Measurements from ENCODE around the gene COX6A2.
"Not testable (repeated sequence)": the region's sequence is repeated elsewhere in the genome, so short reads cannot be mapped to it uniquely, and the experiment has no call there.

The COX6A2 gene

DNA sequence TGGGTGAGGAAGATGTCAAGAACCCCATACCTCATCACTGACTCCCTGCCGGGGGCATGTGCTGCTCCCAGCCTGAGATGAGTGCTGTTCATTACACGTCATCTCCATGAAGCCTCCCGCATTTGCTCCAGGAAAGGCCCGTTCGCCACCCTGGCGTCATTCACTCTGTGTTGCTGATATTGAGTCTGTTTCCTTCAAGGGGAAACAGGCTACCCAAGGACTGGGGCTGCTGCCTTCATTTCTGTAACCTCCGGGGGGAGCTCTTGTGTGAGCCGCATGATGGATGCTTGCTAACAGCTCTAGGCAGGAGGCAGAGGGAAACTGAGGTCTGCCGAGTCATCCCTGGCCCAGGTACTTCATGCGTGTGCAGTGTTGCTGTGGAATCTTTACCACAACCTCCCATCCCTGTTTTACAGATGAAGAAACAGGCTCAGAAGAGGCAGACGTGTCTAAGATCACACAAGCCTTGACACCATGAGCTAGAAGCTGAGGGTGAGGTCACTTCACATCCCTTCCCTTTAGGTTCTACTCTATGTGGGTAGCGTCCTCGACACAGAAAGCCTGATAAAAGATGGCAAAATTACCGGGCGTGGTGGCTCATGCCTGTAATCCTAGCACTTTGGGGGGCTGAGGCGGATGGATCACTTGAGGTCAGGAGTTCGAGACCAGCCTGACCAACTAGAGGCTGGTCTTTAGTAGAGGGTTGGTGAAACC is 27.6 kb upstream of the COX6A2 start:
- DNase-seq (ENCODE audit: low spot score) = peak; percentile 20

DNA sequence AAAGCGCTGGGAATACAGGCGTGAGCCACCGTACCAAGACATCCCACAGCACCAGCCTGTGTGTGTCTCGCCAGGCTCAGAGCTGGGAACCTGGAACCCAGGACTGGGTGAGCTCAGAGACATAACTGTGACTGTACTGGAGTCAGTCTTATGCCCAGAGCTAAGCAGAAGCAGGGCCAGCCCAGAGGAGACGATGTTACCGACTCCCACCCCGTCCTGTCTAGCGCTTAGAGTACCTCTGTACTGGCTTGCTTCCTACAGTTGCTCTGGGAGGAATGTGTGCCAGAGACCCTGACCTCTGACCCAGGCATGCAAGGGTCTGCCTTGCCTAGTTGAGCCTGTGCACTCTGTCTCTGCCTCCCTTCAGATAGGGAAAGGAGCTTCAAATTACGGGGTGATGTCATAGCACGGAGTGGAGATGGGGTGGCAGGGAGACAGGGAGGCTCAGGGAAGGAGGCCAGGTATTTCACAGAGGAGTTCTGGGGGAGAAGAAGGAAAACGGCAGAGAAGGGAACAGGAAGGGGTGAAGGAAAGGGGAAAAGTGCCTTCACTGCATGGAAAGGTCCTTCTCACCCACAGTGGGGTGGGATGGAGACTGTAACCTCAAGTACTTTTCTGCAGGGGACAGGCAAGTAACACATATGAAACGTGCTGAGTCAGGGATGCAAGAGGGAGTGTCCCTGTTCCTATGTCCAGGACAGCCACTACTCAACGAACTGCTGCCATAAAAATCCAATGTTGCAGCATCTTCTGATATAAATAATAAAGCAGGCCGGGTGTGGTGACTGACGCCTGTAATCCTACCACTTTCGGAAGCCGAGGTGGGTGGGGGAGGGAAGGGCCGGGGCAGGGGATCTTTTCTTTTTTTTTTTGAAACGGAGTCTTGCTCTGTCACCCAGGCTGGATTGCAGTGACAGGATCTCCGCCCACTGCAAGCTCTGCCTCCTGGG is 25.4 kb upstream of the COX6A2 start:
- no peak for DNase-seq (ENCODE audit: low spot score)
- no peak for TF ChIP-seq CTCF (IDR thresholded peaks at IDR 0.05; ENCODE audit: extremely low read depth, missing control alignments)

More for the DNA sequence above, 27.6 kb upstream of the COX6A2 start:
- peak; percentile 16 for TF ChIP-seq CTCF (IDR thresholded peaks at IDR 0.05; ENCODE audit: extremely low read depth, missing control alignments)

- DNase-seq (ENCODE audit: low spot score) = no peak
- TF ChIP-seq CTCF (IDR thresholded peaks at IDR 0.05; ENCODE audit: extremely low read depth, missing control alignments) = no peak
Measured at GRCh38 chr16:31452631-31453106, 24.5 kb upstream of the COX6A2 start.

- TF ChIP-seq CTCF (IDR thresholded peaks at IDR 0.05; ENCODE audit: extremely low read depth, missing control alignments) = no peak
- DNase-seq (ENCODE audit: low spot score) = no peak
Measured at GRCh38 chr16:31451681-31452351, 23.7 kb upstream of the COX6A2 start.

GRCh38 chr16:31451201-31451600 is 23.0 kb upstream of the COX6A2 start:
- TF ChIP-seq CTCF (IDR thresholded peaks at IDR 0.05; ENCODE audit: extremely low read depth, missing control alignments) = no peak
- no peak for DNase-seq (ENCODE audit: low spot score)

GRCh38 chr16:31445931-31446330 is 17.8 kb upstream of the COX6A2 start:
- DNase-seq (ENCODE audit: low spot score) = not testable (repeated sequence)

DNA sequence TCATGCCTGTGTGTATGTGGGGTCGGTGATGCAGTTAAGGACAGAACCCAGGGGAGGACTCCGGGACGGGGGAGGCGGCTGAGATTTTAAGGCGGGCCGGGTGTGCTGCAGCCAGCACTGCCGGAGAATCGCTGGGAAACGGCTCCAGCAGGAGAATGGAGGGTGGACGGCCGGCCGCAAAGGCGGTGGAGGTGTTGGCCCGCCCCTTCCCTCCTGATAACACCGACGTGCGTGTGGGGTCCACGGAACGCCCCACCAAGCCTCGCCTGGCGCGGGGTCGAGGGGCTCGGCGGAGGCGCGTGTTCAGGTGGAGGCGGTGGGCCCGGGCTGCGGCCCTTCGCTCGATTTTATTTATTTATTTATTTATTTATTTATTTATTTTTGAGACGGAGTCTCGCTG is 13.8 kb upstream of the COX6A2 start:
- DNase-seq (ENCODE audit: low spot score) = no peak
- no peak for TF ChIP-seq CTCF (IDR thresholded peaks at IDR 0.05; ENCODE audit: extremely low read depth, missing control alignments)
